Suprapubic skin (tissue), 3 donors: ENCODE measurements around the gene NOS3.

Source experiments
- POLR2A ChIP-seq, 2 donors: fragments of 450-650 bp; IDR thresholded peaks; one replicate each; pipeline ENCODE4 v1.6.1; 2017; ENCODE audit warnings: antibody characterized with exemption in 2 of 2, mild to moderate bottlenecking in 2 of 2, moderate library complexity in 2 of 2
- TF ChIP-seq, protein P1 (sequence below), 2 donors: fragments of 200-600 bp in 1 of 2; fragments of 450-650 bp in 1 of 2; sonication (generic) in 1 of 2; IDR thresholded peaks; one replicate each; pipeline ENCODE4 v1.5.1; 2016 to 2019; ENCODE audit warnings: antibody characterized with exemption in 2 of 2, mild to moderate bottlenecking in 1 of 2, moderate library complexity in 1 of 2

- TF ChIP-seq, protein P1, sequence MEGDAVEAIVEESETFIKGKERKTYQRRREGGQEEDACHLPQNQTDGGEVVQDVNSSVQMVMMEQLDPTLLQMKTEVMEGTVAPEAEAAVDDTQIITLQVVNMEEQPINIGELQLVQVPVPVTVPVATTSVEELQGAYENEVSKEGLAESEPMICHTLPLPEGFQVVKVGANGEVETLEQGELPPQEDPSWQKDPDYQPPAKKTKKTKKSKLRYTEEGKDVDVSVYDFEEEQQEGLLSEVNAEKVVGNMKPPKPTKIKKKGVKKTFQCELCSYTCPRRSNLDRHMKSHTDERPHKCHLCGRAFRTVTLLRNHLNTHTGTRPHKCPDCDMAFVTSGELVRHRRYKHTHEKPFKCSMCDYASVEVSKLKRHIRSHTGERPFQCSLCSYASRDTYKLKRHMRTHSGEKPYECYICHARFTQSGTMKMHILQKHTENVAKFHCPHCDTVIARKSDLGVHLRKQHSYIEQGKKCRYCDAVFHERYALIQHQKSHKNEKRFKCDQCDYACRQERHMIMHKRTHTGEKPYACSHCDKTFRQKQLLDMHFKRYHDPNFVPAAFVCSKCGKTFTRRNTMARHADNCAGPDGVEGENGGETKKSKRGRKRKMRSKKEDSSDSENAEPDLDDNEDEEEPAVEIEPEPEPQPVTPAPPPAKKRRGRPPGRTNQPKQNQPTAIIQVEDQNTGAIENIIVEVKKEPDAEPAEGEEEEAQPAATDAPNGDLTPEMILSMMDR (IDR thresholded peaks at IDR 0.05) = no peak
- no peak for TF ChIP-seq POLR2A (IDR thresholded peaks at IDR 0.05)
These were observed 35.1 kb upstream of the NOS3 start for GRCh38 chr7:150955519-150956394.
